HG03378 (cell line): Measurements from ENCODE around the gene FBP2.
"Not testable (repeated sequence)": the region's sequence is repeated elsewhere in the genome, so short reads cannot be mapped to it uniquely, and the experiment has no call there.

ENCODE experiments used
- ATAC-seq: cut with Tn5 transposase; IDR thresholded peaks from one replicate; pipeline ENCODE4 v1.9.1; 2021; ENCODE audit warnings: mild to moderate bottlenecking, moderate library complexity; ENCODE audit not compliant: unreplicated experiment

Gene FBP2

DNA sequence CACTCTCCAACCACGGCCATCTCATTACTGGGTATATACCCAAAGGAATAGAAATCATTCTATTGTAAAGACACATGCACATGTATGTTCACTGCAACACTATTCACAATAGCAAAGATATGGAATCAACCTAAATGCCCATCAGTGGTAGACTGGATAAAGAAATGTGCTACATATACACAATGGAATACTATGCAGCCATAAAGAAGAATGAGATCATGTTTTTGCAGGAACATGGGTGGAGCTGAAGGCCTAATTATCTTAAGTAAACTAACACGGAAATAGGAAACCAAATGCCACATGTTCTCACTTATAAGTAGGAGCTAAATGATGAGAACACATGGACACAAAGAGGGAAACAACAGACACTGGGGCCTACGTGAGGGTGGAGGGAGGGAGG lies 29.3 kb downstream of the FBP2 start:
- ATAC-seq = not testable (repeated sequence)

DNA sequence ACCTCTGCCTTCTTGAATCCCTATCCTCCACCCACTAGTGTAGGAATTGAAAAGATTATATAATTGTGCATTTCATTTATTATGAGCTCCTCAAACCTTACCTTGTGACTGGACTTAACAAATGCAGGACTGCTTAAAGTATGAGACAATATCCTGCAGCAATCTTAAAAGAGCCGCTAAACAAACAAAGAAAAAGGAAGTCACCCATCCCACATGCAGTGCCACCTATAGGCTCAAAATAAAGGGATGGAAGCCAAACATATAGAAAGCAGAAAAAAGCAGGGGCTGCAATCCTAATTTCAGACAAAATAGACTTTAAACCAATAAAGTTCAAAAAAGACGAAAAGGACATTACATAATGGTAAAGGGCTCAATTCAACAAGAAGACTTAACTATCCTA lies 30.1 kb downstream of the FBP2 start:
- no peak for ATAC-seq

DNA sequence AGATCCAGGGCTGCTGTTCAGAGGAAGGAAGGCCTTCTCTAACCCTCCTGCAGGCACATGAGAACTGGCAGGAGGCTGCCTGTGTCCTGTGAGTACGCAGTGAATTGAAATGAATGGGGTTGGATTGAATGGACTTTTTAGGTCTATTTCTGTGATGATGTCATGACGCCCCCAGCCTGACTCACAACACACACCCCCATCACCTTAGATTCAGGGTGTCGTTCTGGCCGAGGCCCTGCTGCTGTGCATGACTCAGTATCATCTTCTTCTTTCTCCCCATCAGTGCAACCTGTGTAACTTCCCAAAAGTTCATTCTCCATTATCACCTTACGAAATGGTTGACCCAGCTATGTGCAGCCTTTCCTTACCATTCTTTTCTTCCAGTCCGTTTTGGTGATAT lies 33.4 kb downstream of the FBP2 start:
- ATAC-seq = no peak

DNA sequence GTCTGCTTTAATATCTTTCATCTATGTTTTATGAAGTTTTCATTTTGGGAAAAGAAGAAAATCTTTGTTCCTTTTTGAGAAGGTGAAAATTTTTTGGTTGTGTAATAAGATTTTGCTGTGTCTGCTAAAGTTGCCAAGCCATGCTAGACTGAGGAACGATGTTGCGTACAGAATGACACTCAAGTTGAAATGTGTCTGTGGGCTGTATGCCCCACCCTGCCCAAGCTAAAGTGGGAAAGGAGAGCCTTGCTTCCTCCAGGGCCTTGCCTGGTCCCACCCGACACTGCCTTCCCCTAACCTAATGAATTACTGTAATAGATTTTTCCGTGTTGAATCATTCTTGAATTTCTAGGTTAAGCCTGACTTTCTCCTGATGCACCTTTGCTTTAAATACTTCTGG lies 36.2 kb downstream of the FBP2 start:
- ATAC-seq = no peak

DNA sequence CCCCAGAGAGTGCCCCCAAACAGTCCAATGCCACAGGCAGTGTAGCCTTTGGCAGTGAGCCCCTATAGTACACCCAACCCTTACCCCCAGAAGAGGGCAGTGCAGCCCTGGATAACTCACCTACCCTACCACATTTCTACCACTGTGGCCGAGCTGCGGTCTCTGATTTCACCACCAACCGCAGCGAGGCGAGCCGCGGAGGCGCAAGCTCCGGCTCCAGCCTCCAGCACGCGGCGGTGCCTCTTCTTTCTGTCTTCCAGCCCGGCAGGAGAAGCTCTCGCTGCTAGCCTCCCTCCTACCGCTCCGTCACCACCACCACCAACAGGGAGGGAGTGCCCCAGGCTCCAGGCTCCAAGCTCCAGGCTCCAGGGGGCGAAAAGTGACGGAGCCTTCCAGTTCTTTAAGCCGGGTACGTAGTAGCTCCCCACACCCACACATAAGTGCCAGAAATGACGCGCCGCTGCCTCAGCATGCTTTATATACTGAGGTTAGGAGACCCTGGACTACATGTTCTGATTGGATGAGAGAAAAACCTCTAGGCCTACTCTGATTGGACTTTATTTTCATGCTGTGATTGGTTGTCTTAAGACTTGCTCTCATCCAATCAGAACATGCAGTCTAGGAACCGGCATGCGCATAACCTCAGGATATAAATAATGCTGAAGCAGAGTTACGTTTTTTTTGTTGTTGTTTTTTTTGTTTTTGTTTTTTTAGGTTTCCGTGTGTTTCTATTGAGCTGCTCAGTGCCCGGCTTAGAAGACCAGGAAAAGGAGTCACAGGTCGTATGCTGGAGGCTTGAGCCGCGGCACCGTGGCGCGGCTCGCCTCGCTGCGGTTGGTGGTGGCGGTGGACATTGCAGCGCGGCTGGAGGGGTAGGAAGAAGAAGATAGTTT lies 38.9 kb downstream of the FBP2 start, which contains the start of gene PCAT7:
PCAT7 (plus strand) TSS at position 645 of the 893 bp plus-strand sequence.
- no peak for ATAC-seq

DNA sequence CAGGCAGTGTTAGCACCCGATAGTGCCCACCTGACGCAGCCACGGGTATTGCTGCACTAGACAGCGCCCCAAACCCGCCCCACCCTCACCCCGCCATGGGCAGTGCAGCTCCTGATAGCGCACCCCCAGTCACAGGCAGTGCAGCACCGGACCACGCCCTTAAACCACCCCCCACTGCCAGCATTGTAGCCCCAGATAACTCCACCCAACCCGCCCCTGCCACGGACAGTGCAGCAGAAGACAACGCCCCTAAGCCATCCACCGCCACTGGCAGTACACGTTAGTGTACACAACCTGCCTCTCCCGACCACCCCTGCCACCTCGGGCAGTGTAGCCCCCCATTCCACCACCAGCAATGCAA lies 39.6 kb downstream of the FBP2 start:
- ATAC-seq = no peak

DNA sequence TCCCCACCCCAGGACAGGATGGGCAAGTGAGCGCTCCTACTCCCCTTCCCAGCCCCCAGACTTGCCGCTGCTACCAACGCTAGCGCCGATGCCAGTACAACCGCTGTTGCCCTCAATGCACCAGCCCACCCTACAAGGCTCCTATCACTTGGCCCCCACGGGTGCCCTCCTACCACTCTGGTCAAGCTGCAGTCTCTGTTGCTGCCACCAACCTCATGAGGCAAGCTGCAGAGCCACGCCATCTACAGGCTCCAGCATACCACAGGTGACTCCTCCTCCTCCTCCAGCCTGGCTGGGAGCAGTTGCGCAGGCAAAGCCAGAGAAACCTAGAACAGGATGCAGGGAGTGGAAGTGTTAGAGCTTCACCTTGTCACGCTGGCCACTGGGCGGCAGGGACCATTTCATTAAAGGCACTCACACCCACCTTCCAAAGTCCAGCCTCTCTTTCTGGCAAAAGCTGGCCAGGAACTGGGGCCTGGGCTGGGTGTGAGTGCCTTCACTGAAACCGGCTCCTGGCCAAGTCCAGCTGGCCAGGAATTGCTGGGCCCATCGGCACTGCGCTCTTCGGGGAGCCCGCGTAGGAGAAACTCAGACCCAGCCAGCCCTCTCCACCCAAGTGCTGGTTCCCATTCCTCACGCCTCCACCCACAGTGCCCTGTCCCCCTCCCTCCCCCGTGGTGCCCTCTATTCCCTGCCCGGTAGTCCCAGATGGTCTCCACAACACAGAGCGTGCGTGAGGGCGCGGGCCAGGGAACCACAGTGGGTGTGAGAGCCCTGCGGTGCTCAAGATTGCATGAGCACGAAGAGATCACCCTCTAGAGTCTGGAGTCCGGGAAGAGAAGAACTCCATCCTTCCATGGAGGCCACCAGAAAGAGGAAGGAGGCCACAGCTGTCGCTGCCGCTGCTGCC lies 40.3 kb downstream of the FBP2 start:
- ATAC-seq = no peak

DNA sequence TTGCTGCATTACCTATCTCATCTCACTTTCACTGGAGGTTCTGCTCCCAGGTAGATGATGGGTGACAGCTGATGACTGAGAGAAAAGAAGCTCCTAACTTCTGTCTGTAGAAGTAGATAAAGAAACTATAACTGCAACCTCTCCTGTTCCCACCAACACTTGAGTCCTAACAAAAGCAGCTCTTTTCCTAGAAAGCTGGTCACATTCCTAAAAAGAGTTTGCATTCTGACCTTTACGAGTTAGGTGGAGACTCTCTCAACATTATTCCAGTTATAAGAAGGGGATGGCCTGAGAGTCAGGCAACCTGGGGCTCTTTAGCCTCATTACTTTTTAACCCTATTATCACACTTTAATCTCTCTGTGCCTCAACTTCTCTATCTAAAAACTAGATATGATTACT lies 47.7 kb downstream of the FBP2 start:
- ATAC-seq = no peak

DNA sequence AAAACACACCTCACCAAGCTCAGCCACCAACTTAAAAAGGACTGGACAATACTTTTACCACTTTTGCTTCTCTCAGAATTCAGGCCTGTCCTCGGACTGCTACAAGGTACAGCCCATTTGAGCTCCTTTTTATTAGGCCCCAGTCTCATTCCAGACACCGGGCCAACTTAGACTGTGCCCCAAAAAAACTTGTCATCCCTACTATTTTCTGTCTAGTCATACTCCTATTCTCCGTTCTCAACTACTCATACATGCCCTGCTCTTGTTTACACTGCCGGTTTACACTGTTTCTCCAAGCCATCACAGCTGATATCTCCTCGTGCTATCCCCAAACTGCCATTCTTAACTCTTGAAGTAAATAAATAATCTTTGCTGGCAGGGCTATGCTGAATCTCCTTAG lies 49.3 kb downstream of the FBP2 start:
- ATAC-seq = not testable (repeated sequence)

DNA sequence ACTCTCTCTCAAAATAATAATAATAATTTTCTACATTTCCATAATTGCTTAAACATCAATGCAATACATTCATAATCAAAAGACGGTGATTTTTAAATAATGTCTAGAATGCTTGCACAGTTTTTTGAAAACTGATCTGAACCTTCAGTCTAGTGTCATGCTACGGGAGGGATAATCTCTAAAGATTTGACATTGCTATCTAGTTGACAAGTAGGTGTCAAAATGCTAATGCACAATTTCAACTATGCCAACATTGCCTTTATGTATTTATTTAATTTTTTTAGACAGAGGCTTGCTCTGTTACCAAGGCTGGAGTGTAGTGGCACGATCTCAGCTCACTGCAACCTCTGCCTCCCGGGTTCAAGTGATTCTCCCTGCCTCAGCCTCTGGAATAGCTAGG lies 54.7 kb downstream of the FBP2 start:
- no peak for ATAC-seq

DNA sequence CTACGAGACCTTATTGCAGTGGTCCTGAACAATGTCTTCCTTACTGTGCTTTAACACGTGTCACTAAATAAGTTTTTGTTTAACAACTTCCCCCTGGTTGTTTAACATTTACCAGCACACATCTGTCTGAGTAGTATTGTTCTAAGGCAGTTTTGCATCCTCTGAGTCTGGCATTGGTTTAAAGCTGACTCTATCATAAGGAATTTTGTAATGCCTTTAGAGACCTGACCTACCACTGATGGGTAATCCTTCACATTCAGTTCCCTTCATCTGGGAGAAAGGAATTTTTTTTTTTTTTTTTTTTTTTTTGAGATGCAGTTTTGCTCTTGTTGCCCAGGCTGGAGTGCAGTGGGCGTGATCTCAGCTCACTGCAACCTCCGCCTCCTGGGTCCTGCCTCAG lies 58.7 kb downstream of the FBP2 start:
- no peak for ATAC-seq

DNA sequence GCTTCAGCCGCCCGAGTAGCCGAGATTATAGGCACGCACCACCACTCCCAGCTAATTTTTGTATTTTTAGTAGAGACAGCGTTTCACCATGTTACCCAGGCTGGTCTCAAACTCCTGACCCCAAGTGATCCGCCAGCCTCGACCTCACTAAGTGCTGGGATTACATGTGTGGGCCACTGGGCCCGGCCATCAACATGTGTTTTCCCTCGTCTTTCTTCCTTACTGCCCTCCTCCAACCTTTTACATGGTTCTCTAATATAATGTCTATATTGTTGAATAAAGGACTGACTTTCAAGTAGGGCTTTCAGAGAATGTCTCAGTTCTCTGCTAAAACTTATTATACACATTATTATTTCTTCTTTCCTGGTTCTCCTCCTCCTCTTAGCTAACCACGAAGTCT lies 60.0 kb downstream of the FBP2 start:
- ATAC-seq = no peak

DNA sequence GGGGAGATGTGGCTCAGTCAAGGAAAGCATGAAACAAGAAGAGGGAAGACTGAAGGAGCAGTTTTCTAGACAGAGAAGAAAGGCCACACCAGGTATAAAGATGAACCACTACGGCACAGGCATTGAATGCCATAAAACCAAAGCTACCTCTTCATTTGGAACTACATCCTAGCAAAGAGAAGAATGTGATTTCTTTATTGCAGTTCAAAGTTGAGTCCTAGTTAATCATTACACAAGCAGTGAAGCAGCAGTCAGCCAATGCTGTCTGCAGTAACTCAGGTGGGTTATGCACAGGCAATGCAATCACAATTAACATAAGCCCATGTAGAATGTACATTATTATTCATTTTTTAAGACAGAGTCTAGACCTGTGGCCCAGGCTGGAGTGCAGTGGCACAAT lies 60.5 kb downstream of the FBP2 start:
- ATAC-seq = no peak

DNA sequence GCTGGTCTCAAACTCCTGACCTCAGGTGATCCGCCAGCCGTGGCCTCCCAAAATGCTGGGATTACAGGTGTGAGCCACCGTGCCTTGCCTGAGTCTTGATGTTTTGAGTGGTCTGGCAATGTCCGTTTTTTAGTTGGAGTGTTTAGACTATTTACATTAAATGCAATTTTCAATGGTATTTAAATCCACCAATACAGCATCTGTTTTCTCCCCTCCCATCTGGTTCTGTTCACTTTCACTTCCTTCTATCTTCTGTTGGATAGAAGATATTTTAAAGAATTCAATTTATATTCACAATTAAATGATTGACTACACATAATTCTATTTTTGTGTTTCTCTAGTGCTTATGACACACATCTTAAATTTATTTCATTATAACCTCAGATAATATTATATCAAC lies 64.7 kb downstream of the FBP2 start:
- ATAC-seq = no peak

DNA sequence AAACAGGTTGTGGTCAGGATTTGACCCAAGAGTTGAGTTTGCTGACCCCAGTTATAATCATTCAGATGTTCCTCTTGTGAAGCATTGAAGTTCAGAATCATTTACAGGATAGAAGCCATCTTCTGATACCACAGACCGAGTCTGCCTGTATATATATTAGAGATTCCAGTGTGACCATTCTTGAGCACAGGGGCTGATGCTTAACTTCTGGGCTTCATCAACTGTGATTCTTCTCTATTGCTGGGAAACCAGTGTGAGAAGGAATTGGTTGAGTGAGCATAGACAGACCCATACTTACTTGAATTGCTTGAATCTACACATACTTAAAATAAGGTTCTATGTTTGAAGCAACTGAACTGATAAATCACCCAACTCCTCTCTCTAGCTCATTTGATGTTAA lies 66.7 kb downstream of the FBP2 start:
- no peak for ATAC-seq

DNA sequence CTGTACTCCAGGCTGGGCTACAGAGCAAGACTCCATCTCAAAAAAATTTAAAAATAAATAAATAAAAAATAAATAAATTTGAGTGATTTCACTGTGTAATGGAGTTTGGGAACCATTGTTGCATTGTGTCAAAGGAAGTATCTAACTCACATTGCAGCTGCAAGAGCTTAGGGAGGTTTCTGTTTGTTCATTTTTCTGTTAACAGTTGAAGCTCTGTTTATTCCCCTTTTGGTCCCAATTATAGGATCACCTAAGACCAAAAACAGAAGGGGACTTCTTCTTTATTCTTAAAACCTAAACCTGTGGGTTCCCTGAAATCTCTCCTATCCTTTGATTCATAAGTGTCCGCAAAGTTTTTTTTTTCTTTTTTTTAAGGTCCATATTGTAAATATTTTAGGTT lies 67.4 kb downstream of the FBP2 start:
- no peak for ATAC-seq

DNA sequence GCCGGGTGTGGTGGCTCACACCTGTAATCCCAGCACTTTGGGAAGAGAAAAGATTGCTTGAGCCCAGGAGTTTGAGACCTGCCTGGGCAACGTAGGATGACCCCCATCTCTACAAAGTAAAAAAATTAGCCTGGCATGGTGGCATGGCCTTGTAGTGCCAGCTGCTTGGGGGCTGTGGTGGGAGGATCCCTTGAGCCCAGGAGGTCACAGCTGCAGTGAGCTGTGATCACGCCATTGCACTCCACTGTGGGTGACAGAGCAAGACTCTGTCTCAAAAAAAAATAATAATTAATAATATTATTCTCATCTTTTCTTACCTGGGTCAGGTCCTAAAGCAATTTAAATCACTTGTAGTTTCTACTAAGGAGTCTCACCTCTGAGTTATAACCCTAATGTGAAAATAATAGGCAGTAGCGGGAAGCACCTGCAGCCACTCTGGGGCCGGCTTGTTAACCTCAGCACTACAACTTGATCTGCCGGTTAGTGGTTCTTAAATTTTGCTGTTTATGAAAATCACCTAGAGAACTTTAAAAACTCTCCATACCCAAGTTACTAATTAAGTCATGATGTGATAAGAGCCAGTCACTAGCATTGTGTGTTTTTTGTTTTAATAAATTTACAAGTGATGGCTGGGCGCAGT lies 68.1 kb downstream of the FBP2 start:
- no peak for ATAC-seq

DNA sequence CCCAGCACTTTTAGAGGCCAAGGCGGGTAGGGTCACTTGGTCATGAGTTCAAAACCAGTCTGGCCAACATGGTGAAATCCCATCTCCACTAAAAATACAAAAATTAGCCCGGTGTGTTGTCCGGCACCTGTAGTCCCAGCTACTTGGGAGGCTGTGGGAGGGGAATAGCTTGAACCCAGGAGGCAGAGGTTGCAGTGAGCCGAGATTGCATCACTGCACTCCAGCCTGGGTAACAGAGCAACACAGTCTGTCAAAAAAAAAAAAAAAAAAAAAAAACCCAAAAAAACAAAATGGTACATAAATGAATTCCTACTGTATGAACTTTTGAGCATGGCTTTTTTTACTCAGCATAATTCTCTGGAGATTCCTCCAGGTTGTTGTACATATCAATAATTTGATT lies 76.4 kb downstream of the FBP2 start:
- ATAC-seq = no peak

DNA sequence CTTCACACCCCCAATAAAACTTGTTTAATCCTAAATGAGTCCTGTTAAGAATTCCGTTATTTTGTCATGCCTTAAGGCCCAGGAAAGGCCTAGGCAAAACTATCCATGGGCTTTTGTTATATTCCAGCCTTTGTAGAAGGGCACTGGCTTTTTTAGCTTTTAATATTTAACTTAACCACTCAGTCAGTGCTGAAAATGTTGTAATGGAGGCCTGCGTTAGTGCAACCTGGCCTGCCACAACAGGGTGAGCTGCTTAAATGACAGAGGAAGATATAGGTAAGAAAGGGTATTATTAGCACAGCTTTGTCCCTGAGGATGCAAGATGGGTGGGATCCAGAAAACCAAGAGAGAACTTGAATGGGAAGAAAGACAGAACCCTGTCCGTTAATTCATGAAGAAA lies 78.9 kb downstream of the FBP2 start:
- ATAC-seq = no peak

DNA sequence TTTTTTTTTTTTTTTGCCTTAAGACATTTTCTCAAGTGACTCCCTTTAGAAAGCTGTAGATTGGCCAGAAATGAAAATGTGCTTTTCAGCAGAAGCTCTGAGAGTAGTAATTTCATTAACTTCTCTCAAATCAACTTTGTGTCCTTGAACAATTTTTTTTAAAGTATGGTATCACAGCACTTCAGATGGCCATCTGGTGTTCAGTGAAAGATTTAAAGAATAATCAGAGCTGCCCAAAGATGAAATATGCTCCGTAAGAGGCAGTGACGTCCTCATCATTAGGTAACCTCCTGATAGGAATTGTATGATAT lies 81.7 kb downstream of the FBP2 start:
- ATAC-seq = no peak

DNA sequence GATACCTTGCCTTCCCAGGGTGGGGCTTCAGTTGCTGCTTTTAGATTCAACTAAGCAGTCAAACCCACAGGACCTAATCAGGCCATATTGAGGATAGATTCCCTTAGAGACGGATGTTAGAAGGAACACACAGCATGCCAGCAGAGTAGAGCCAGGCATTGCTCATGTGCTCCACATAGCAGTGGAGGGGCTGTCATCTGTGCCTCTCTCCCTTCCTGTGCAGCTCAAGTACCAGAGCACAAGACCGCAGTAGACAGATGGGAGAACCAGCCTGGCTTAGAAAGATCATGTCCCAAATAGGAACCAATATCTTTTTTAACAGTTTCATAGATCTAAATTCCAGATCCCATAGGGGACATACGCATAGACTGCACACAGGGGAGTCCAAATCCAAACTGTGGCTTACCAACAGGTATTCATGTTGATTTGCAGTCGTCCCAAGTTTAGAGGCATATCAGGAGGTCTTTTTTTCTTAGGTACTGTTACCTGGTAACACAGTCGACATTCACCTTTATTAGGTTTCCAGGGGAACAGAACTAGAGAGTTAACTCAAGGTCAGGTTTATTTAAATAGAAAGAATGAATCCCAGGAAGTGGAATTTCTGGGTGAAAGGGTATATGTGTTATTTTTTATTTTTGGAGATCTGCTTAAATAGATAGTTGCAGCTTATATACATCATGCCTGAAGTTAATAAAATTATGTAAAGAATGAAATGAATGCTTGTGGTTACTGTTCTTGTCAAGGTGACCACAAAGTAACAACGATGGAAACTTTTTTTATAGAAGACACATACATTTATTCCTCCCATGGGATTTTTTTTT lies 82.3 kb downstream of the FBP2 start:
- ATAC-seq = no peak
